HL-60 (cell line): ENCODE measurements around the gene INPP5E.

ENCODE experiments used
- DNase-seq, 2 experiments: peaks; one replicate each; pipeline ENCODE4 v3.0.0-alpha.2; 2010 to 2020; ENCODE audit warnings: low read depth in 1 of 2, low spot score in 1 of 2
- H3K27ac ChIP-seq: fragments of 250-450 bp; sonication (Bioruptor Pico); replicated peaks from 2 replicates; pipeline ENCODE4 v1.5.1; 2020; ENCODE audit warnings: mild to moderate bottlenecking, moderate library complexity
- H3K27me3 ChIP-seq: fragments of 250-450 bp; sonication (Bioruptor Pico); 2 replicates; pipeline ENCODE4 v1.5.1; 2021; ENCODE audit warnings: mild to moderate bottlenecking, moderate library complexity; ENCODE audit not compliant: insufficient read depth, poor library complexity, severe bottlenecking
- H3K4me3 ChIP-seq: replicated peaks from 2 replicates; pipeline ENCODE4 v1.5.1; 2011; ENCODE audit warnings: mild to moderate bottlenecking, control low read depth, low read length; ENCODE audit not compliant: insufficient read depth
- CTCF ChIP-seq: IDR thresholded peaks from one replicate; pipeline ENCODE4 v1.5.1; 2011; ENCODE audit warnings: low read length, control low read depth, inconsistent platforms; ENCODE audit not compliant: insufficient read depth
- GABPA ChIP-seq: IDR thresholded peaks from 2 replicates; pipeline ENCODE4 v1.6.1; 2012; ENCODE audit warnings: low read depth
- POLR2AphosphoS5 ChIP-seq: IDR thresholded peaks from 2 replicates; pipeline ENCODE4 v1.6.1; 2012; ENCODE audit warnings: low read depth
- REST ChIP-seq: IDR thresholded peaks from 2 replicates; pipeline ENCODE4 v1.6.1; 2012; ENCODE audit warnings: low read depth; ENCODE audit not compliant: insufficient replicate concordance
- SPI1 ChIP-seq: IDR thresholded peaks from 2 replicates; pipeline ENCODE4 v1.6.1; 2012; ENCODE audit warnings: low read depth, mild to moderate bottlenecking, borderline replicate concordance

Gene INPP5E

GRCh38 chr9:136423432-136424146 is 16.1 kb downstream of the INPP5E start:
- TF ChIP-seq CTCF (no peak), POLR2AphosphoS5 (0 out of 2 replicates have a peak, but pooled peaks have one; percentile 6), REST (no peak), GABPA (no peak)
- no peak overlapping the region for H3K4me3 ChIP-seq
- no peaks in the 10 kb centered on the region for H3K27me3 ChIP-seq
- no peak for DNase-seq
- H3K27ac ChIP-seq = no peak overlapping the region

GRCh38 chr9:136422876-136423275 is 16.8 kb downstream of the INPP5E start:
- TF ChIP-seq SPI1 (no peak), GABPA (no peak), REST (no peak), CTCF (no peak), POLR2AphosphoS5 (no peak)
- no peak overlapping the region for H3K27ac ChIP-seq

GRCh38 chr9:136421791-136422190 is 17.9 kb downstream of the INPP5E start:
- no peak overlapping the region for H3K27ac ChIP-seq
- no peaks in the 10 kb centered on the region for H3K27me3 ChIP-seq
- H3K4me3 ChIP-seq = no peak overlapping the region
- DNase-seq = no peak
- no peak for TF ChIP-seq POLR2AphosphoS5
- TF ChIP-seq CTCF = no peak
- no peak for TF ChIP-seq SPI1
- no peak for TF ChIP-seq REST
- no peak for TF ChIP-seq GABPA

More at GRCh38 chr9:136422876-136423275, 16.8 kb downstream of the INPP5E start:
- Histone ChIP-seq H3K4me3 (no peak overlapping the region), H3K27me3 (no peaks in the 10 kb centered on the region)
- no peak for DNase-seq
